HG03045 (cell line): Measurements from ENCODE around the gene FAM53A.

Experiments used
- ATAC-seq: cut with Tn5 transposase; IDR thresholded peaks from one replicate; pipeline ENCODE4 v1.9.1; 2021; ENCODE audit warnings: mild to moderate bottlenecking, moderate library complexity; ENCODE audit not compliant: unreplicated experiment

Gene FAM53A

GRCh38 chr4:1625600-1626138 lies 58.4 kb downstream of the FAM53A start:
- no peak for ATAC-seq

GRCh38 chr4:1624519-1624910 lies 59.6 kb downstream of the FAM53A start:
- ATAC-seq = no peak

- ATAC-seq = no peak
These were observed 60.1 kb downstream of the FAM53A start for GRCh38 chr4:1623821-1624518.

- ATAC-seq = no peak
These were observed 60.7 kb downstream of the FAM53A start for GRCh38 chr4:1623400-1623799.

- no peak for ATAC-seq
These were observed 61.2 kb downstream of the FAM53A start for GRCh38 chr4:1622956-1623355.

GRCh38 chr4:1622238-1622637 lies 61.9 kb downstream of the FAM53A start:
- no peak for ATAC-seq

- ATAC-seq = no peak
These were observed 62.6 kb downstream of the FAM53A start for GRCh38 chr4:1621526-1621925.

- ATAC-seq = no peak
These were observed 64.9 kb downstream of the FAM53A start for GRCh38 chr4:1619151-1619672.

GRCh38 chr4:1618438-1618837 lies 65.7 kb downstream of the FAM53A start:
- no peak for ATAC-seq

- no peak for ATAC-seq
These were observed 67.6 kb downstream of the FAM53A start for GRCh38 chr4:1616557-1616930.

GRCh38 chr4:1615786-1616556 lies 68.1 kb downstream of the FAM53A start:
- ATAC-seq = no peak

GRCh38 chr4:1614854-1615595 lies 69.1 kb downstream of the FAM53A start:
- ATAC-seq = no peak

- ATAC-seq = no peak
These were observed 69.6 kb downstream of the FAM53A start for GRCh38 chr4:1614502-1614853.

- ATAC-seq = no peak
These were observed 70.1 kb downstream of the FAM53A start for GRCh38 chr4:1614049-1614448.

GRCh38 chr4:1613099-1613495 lies 71.0 kb downstream of the FAM53A start:
- ATAC-seq = no peak

- ATAC-seq = no peak
These were observed 71.6 kb downstream of the FAM53A start for GRCh38 chr4:1612278-1613098.

- ATAC-seq = no peak
These were observed 72.6 kb downstream of the FAM53A start for GRCh38 chr4:1611501-1611870.

GRCh38 chr4:1610791-1611500 lies 73.2 kb downstream of the FAM53A start:
- no peak for ATAC-seq

GRCh38 chr4:1609901-1610790 lies 74.0 kb downstream of the FAM53A start:
- no peak for ATAC-seq
